Memory B cell (primary cell): Measurements from ENCODE around the gene CPSF3.

ENCODE experiments used
- ATAC-seq: fragments of 150-1000 bp; cut with Tn5 transposase; 2 replicates; pipeline ENCODE4 v1.10.0; 2021; ENCODE audit warnings: low read depth, mild to moderate bottlenecking, moderate library complexity
- DNase-seq, 2 donors: peaks; one replicate each; pipeline ENCODE4 v3.0.0; 2022; ENCODE audit warnings: low spot score in 2 of 2
- H3K27ac Mint-ChIP-seq: one replicate; pipeline ENCODE4 v1.8.0; 2022; ENCODE audit warnings: mild to moderate bottlenecking, moderate library complexity, mixed read lengths
- H3K27me3 Mint-ChIP-seq: one replicate; pipeline ENCODE4 v1.8.0; 2022; ENCODE audit warnings: mixed read lengths
- H3K36me3 Mint-ChIP-seq: one replicate; pipeline ENCODE4 v1.8.0; 2022; ENCODE audit warnings: mild to moderate bottlenecking, mixed read lengths
- H3K4me1 Mint-ChIP-seq: one replicate; pipeline ENCODE4 v1.8.0; 2022; ENCODE audit warnings: mixed read lengths
- H3K4me3 Mint-ChIP-seq: one replicate; pipeline ENCODE4 v1.8.0; 2022; ENCODE audit warnings: mild to moderate bottlenecking, moderate library complexity, mixed read lengths
- H3K9me3 Mint-ChIP-seq: one replicate; pipeline ENCODE4 v1.8.0; 2022; ENCODE audit warnings: mixed read lengths

CPSF3 gene

GRCh38 chr2:9401646-9402371 is 21.6 kb upstream of the CPSF3 start:
- DNase-seq = no peak
- Mint-ChIP-seq H3K9me3 (no peaks in the 10 kb centered on the region), H3K4me3 (no peak overlapping the region), H3K27ac (no peak overlapping the region), H3K27me3 (peaks cover 9% of the 10 kb centered on the region), H3K36me3 (peaks cover 5% of the 10 kb centered on the region), H3K4me1 (peaks cover 12% of the 10 kb centered on the region)
- ATAC-seq = no peak

DNA sequence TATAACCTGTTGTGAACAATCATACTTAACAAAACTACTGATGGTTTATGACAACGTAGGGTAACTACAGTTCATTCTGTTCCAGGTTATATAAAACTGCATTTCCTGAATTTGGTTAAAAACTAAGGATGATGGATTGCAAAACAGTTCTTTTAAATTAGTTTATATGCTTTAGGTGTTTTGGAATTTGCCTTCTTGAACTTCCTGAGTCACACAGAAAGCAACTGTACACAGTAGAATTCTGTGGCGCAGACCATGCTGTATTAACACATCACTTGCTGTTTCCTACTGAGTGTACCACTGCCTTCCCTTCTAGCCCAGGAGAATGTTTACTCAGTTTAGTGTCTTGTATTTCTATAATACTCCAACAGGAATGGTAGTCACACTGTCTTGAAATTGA is 19.5 kb upstream of the CPSF3 start:
- no peak overlapping the region for H3K4me3 Mint-ChIP-seq
- peaks cover 9% of the 10 kb centered on the region for H3K27me3 Mint-ChIP-seq
- peaks cover 11% of the 10 kb centered on the region for H3K36me3 Mint-ChIP-seq
- ATAC-seq (no peak), DNase-seq (no peak)
- no peak overlapping the region for H3K27ac Mint-ChIP-seq
- H3K9me3 Mint-ChIP-seq = no peaks in the 10 kb centered on the region
- H3K4me1 Mint-ChIP-seq = peaks cover 12% of the 10 kb centered on the region

GRCh38 chr2:9404451-9404850 is 19.0 kb upstream of the CPSF3 start:
- H3K9me3 Mint-ChIP-seq = no peaks in the 10 kb centered on the region
- H3K4me1 Mint-ChIP-seq = peaks cover 12% of the 10 kb centered on the region
- ATAC-seq (no peak), DNase-seq (no peak)
- no peak overlapping the region for H3K27ac Mint-ChIP-seq
- H3K27me3 Mint-ChIP-seq = peaks cover 7% of the 10 kb centered on the region
- peaks cover 14% of the 10 kb centered on the region for H3K36me3 Mint-ChIP-seq
- H3K4me3 Mint-ChIP-seq = no peak overlapping the region

GRCh38 chr2:9405636-9406035 is 17.8 kb upstream of the CPSF3 start:
- no peak overlapping the region for H3K4me3 Mint-ChIP-seq
- no peak for ATAC-seq
- H3K27ac Mint-ChIP-seq = no peak overlapping the region
- no peak for DNase-seq
- H3K9me3 Mint-ChIP-seq = no peaks in the 10 kb centered on the region
- peaks cover 17% of the 10 kb centered on the region for H3K36me3 Mint-ChIP-seq
- H3K27me3 Mint-ChIP-seq = peaks cover 4% of the 10 kb centered on the region
- peaks cover 8% of the 10 kb centered on the region for H3K4me1 Mint-ChIP-seq

DNA sequence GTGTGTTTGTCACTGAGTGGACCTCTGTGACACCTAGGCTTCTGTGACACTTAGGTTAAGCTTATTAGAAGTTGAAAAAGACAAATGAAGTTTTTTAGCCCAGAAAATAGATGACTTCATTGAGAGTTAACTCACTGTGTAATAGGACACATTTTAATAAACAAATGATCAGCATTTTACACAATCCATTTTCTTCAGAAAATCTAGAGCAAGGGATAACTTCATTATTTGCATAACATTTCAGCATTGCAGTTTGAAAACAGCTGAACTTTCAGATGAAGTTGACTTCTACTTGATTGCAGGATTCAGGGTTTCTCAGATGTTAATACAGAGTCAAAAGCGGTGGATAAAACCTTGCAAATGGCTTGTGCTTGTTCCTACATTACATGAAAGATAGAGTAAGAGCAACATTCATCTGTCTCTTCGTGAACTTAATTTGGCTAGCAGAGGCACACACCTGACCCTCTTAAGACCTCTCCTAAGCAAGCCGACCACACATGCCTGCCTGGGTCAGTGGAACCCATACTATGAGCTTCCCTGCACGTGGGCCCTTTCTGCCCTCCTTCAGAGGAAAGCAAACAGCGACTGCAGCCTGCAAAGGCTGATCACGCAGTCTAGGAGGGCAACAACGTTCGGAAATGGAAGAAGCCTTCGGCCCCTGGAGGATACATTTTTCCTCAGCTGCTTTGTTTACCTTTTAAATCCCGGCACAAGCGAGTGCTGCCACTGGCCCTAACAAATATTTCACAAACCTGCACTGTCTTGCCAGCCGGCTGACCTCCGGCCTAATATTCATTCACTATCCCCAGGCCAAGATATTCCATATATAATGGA is 16.7 kb upstream of the CPSF3 start:
- peaks cover 20% of the 10 kb centered on the region for H3K36me3 Mint-ChIP-seq
- no peaks in the 10 kb centered on the region for H3K9me3 Mint-ChIP-seq
- no peak for ATAC-seq
- no peak overlapping the region for H3K4me3 Mint-ChIP-seq
- H3K27ac Mint-ChIP-seq = no peak overlapping the region
- peaks cover 2% of the 10 kb centered on the region for H3K4me1 Mint-ChIP-seq
- no peaks in the 10 kb centered on the region for H3K27me3 Mint-ChIP-seq
- no peak for DNase-seq

- Mint-ChIP-seq H3K4me1 (peaks cover 2% of the 10 kb centered on the region), H3K27ac (no peak overlapping the region), H3K36me3 (peaks cover 26% of the 10 kb centered on the region), H3K27me3 (no peaks in the 10 kb centered on the region), H3K4me3 (no peak overlapping the region), H3K9me3 (no peaks in the 10 kb centered on the region)
- DNase-seq (no peak), ATAC-seq (no peak)
Observed at GRCh38 chr2:9407363-9407811, 16.1 kb upstream of the CPSF3 start.

DNA sequence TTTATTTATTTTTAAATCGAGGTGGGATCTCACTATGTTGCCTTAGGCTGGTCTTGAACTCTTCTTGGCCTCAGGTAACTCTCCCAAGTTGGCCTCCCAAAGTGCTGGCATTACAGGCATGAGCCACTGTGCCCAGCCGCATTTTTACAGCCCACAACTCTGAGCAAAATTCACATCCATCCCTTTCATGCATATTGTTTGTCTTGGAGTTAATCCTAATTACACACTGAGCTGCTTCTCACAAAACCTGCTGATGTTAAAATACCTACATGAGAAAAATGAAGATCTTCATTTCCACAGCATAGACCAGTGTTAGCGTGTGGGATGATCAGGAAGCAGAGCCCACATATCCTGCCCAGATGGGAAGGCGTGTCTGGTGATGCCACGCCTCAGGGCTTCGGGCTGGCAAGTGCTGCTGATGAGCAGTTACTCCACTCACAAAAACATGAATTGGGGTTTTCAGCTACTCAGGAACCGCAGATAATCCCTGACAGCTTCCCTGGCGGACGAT is 14.8 kb upstream of the CPSF3 start:
- DNase-seq (no peak), ATAC-seq (no peak)
- H3K27me3 Mint-ChIP-seq = no peaks in the 10 kb centered on the region
- H3K4me3 Mint-ChIP-seq = no peak overlapping the region
- H3K9me3 Mint-ChIP-seq = no peaks in the 10 kb centered on the region
- peaks cover 26% of the 10 kb centered on the region for H3K36me3 Mint-ChIP-seq
- H3K4me1 Mint-ChIP-seq = no peaks in the 10 kb centered on the region
- no peak overlapping the region for H3K27ac Mint-ChIP-seq

- ATAC-seq (peak; percentile 99), DNase-seq (peak in 1 of 2 donors; percentile 15)
- Mint-ChIP-seq H3K4me1 (no peaks in the 10 kb centered on the region), H3K27me3 (no peaks in the 10 kb centered on the region), H3K27ac (peak overlapping the region; percentile 63), H3K4me3 (peak overlapping the region; percentile 39), H3K9me3 (no peaks in the 10 kb centered on the region), H3K36me3 (peaks cover 26% of the 10 kb centered on the region)
Observed at GRCh38 chr2:9410108-9410507, 13.3 kb upstream of the CPSF3 start.

- DNase-seq = no peak
- Mint-ChIP-seq H3K36me3 (peaks cover 26% of the 10 kb centered on the region), H3K9me3 (no peaks in the 10 kb centered on the region), H3K4me3 (no peak overlapping the region), H3K4me1 (peaks cover 5% of the 10 kb centered on the region), H3K27me3 (no peaks in the 10 kb centered on the region), H3K27ac (peak overlapping the region; percentile 31)
- no peak for ATAC-seq
Observed at GRCh38 chr2:9412781-9413180, 10.7 kb upstream of the CPSF3 start.

- H3K27me3 Mint-ChIP-seq = no peaks in the 10 kb centered on the region
- H3K27ac Mint-ChIP-seq = no peak overlapping the region
- no peak overlapping the region for H3K4me3 Mint-ChIP-seq
- no peaks in the 10 kb centered on the region for H3K9me3 Mint-ChIP-seq
- peaks cover 25% of the 10 kb centered on the region for H3K36me3 Mint-ChIP-seq
- peaks cover 12% of the 10 kb centered on the region for H3K4me1 Mint-ChIP-seq
- DNase-seq = no peak
- ATAC-seq = no peak
Observed at GRCh38 chr2:9415516-9416169, 7.8 kb upstream of the CPSF3 start.

GRCh38 chr2:9416267-9416961 is 7.0 kb upstream of the CPSF3 start:
- Mint-ChIP-seq H3K4me1 (peaks cover 14% of the 10 kb centered on the region), H3K36me3 (peaks cover 22% of the 10 kb centered on the region), H3K4me3 (no peak overlapping the region), H3K9me3 (no peaks in the 10 kb centered on the region), H3K27ac (no peak overlapping the region), H3K27me3 (no peaks in the 10 kb centered on the region)
- DNase-seq (no peak), ATAC-seq (no peak)

GRCh38 chr2:9416962-9417316 is 6.5 kb upstream of the CPSF3 start:
- peaks cover 21% of the 10 kb centered on the region for H3K36me3 Mint-ChIP-seq
- no peaks in the 10 kb centered on the region for H3K27me3 Mint-ChIP-seq
- H3K27ac Mint-ChIP-seq = no peak overlapping the region
- DNase-seq (no peak), ATAC-seq (no peak)
- H3K9me3 Mint-ChIP-seq = no peaks in the 10 kb centered on the region
- H3K4me1 Mint-ChIP-seq = peaks cover 18% of the 10 kb centered on the region
- H3K4me3 Mint-ChIP-seq = no peak overlapping the region

GRCh38 chr2:9417725-9418124 is 5.7 kb upstream of the CPSF3 start:
- Mint-ChIP-seq H3K4me1 (peaks cover 24% of the 10 kb centered on the region), H3K9me3 (no peaks in the 10 kb centered on the region), H3K4me3 (no peak overlapping the region), H3K27me3 (no peaks in the 10 kb centered on the region), H3K36me3 (peaks cover 15% of the 10 kb centered on the region), H3K27ac (no peak overlapping the region)
- ATAC-seq = no peak
- DNase-seq = no peak

GRCh38 chr2:9418746-9419145 is 4.7 kb upstream of the CPSF3 start:
- Mint-ChIP-seq H3K9me3 (no peaks in the 10 kb centered on the region), H3K4me3 (no peak overlapping the region), H3K36me3 (peaks cover 14% of the 10 kb centered on the region), H3K27ac (no peak overlapping the region), H3K27me3 (no peaks in the 10 kb centered on the region), H3K4me1 (peaks cover 24% of the 10 kb centered on the region)
- DNase-seq (no peak), ATAC-seq (no peak)
